G401.6 (cell line): ENCODE measurements around the gene CBR1.
A peak's percentile ranks its signal among the peaks of the same experiment; 100 is the strongest.
"Not testable (repeated sequence)": the region's sequence is repeated elsewhere in the genome, so short reads cannot be mapped to it uniquely, and the experiment has no call there.

Source experiments
- FAIRE-seq: peaks from 2 replicates; lab custom pipeline; 2012; peaks lifted over from hg19 to GRCh38; lab: Jason Lieb, UNC

CBR1 gene

GRCh38 chr21:36052860-36053714 is 16.7 kb upstream of the CBR1 start:
- FAIRE-seq = no peak

- no peak for FAIRE-seq
Observed at GRCh38 chr21:36053715-36054062, 16.1 kb upstream of the CBR1 start.

- FAIRE-seq = no peak
Observed at GRCh38 chr21:36055551-36055950, 14.3 kb upstream of the CBR1 start.

GRCh38 chr21:36059823-36060158 is 10.0 kb upstream of the CBR1 start:
- FAIRE-seq = no peak

GRCh38 chr21:36060159-36060921 is 9.5 kb upstream of the CBR1 start, which contains the start of gene SETD4:
Gene SETD4, minus strand, starts transcription at chr21:36060526. Its CDS starts 1,638 bp downstream, at chr21:36058888.
- peak; percentile 97 for FAIRE-seq

GRCh38 chr21:36061445-36061844 is 8.4 kb upstream of the CBR1 start:
- FAIRE-seq = no peak

GRCh38 chr21:36063375-36064084 is 6.3 kb upstream of the CBR1 start:
- FAIRE-seq = no peak

- no peak for FAIRE-seq
Observed at GRCh38 chr21:36064085-36064460, 5.8 kb upstream of the CBR1 start.

GRCh38 chr21:36065497-36066036 is 4.3 kb upstream of the CBR1 start:
- FAIRE-seq = no peak

GRCh38 chr21:36068748-36069398 is 951 bp upstream of the CBR1 start:
- no peak for FAIRE-seq

- no peak for FAIRE-seq
Observed at GRCh38 chr21:36070999-36071398, 1.2 kb downstream of the CBR1 start.

- FAIRE-seq = no peak
Observed at GRCh38 chr21:36072453-36073162, 2.8 kb downstream of the CBR1 start.

- no peak for FAIRE-seq
Observed at GRCh38 chr21:36073181-36073580, 3.4 kb downstream of the CBR1 start.

GRCh38 chr21:36073911-36074310 is 4.1 kb downstream of the CBR1 start:
- not testable (repeated sequence) for FAIRE-seq

- no peak for FAIRE-seq
Observed at GRCh38 chr21:36075171-36075570, 5.3 kb downstream of the CBR1 start.

- FAIRE-seq = no peak
Observed at GRCh38 chr21:36075953-36076352, 6.1 kb downstream of the CBR1 start.

GRCh38 chr21:36076878-36077655 is 7.2 kb downstream of the CBR1 start:
- FAIRE-seq = no peak

- no peak for FAIRE-seq
Observed at GRCh38 chr21:36077758-36078157, 7.9 kb downstream of the CBR1 start.

- no peak for FAIRE-seq
Observed at GRCh38 chr21:36079010-36079649, 9.3 kb downstream of the CBR1 start.

- FAIRE-seq = no peak
Observed at GRCh38 chr21:36079671-36080070, 9.8 kb downstream of the CBR1 start.
